Left ventricle myocardium superior (tissue), 1 donor: ENCODE measurements around the gene FBH1. TPM values are rescaled to one million over a fixed set of nuclear protein-coding genes. Genes with fewer than 3 reads are reported as not detected.
"Not testable (repeated sequence)": the region's sequence is repeated elsewhere in the genome, so short reads cannot be mapped to it uniquely, and the experiment has no call there.

ENCODE experiments used
- ATAC-seq: fragments of 200-7000 bp; cut with Tn5 transposase; one replicate; pipeline ENCODE4 v1.9.1; 2020; ENCODE audit warnings: mild to moderate bottlenecking, moderate library complexity
- DNase-seq: peaks from one replicate; pipeline ENCODE4 v3.0.0-alpha.2; 2020
- intact Hi-C: fragments of 100-400 bp; cut with micrococcal nuclease; formaldehyde crosslinking; loops from one replicate; pipeline ENCODE4 v1.11.0; 2022
- total RNA-seq: library from RNA; stranded (reverse); fragmentation: NEBNext Ultra II Directional; extraction: Animal tissue kit (Norgen Biotek cat#: 25700); gene quantifications from one replicate; pipeline ENCODE4 v1.2.1, GENCODE V29; 2021
- donor health status: DM: no; HTN: yes; CAD: no; lungs with severe emphysema.

The FBH1 gene
- total RNA-seq, 1 donor from 2014 or later = 78.7 TPM

DNA sequence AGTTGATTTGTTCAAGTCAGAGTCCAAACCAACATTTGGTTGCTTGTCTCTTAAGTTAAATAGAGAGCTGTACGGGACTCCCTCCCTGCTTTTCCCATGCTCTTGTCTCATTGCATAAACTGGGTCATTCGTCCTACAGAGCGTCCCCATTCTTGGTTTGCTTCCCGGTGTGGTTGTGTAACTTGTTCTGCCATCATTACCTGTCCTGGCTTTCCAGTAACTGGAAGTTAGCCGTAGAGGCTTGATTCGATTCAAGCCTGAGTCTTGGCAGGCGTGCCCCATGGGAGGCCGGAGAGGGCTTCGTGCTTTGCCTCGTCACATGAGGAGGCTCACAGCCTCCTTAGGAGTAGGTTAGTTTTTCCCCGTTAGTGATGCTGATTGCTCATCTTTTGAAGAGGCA lies 40.2 kb downstream of the FBH1 start:
- ATAC-seq (no peak), DNase-seq (no peak)
- intact Hi-C loops = no loop called here

DNA sequence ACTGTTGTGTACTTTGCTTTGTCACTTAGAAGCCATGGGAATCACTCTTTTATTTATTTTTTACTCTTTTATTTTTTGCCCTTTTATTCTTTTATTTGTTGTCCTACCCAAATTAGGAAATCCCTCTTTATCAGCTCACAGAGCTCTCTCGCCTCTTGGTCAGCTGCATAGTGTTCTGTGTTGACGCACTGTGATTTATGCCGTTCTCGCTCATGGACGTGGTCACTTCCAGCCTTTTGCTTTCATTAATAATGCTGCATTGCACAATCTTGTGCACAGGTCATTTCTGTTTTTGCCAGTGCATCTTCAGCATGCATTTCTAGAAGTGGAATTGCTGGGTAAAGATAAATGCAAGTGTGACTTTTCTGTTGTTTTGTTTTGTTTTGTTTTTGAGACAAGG lies 42.3 kb downstream of the FBH1 start:
- DNase-seq (no peak), ATAC-seq (no peak)

DNA sequence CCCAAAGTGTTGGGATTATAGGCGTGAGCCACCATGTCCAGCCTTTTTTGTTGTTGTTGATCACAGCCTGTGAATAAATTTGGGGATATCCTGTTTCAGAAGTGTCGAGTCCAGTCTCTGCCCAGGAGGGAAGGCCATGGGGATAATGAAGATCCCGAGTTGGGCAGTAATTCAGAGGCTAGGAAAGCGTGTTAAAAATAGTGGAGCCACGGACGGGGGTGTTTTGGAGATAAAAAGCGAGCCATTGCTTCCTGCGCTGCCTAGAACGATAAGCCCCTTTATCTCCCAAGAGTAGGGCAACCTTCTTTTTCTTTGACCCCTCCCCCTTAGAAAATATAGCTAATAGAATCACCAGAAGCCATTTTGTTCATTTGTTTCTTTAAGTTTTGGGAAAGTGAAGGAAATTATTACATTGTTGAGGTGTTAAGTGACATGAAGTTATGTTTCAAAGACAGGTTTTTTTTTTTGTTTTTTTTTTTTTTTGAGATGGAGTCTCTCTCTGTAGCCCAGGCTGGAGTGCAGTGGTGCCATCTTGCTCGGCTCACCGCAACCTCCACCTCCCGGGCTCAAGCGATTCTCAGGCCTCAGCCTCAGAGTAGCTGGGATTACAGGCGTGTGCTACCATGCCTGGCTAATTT lies 44.0 kb downstream of the FBH1 start:
- intact Hi-C loops = no loop called here
- no peak for DNase-seq

More for the DNA sequence above, 42.3 kb downstream of the FBH1 start:
- intact Hi-C loops = no loop called here

DNA sequence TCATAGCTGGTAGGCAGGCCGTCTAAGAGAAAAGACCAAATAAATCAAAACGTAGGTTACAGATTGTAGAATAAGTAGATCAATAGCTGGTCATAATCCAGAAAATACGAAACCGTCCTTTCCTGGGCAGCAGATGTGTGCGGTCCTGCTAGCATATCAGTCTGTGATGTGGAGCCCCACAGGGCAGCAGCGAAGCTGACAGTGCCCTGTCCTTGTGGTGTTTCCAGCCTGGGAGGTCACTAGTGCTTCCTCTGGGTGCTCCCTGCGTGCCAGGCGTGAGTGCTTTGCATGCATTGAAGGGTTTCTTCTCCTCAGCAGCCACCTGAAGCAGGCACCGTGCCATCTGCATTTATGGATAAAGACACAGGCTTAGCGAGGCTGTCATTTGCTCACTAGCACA lies 45.6 kb downstream of the FBH1 start:
- intact Hi-C loops = no loop called here
- no peak for ATAC-seq

More for the DNA sequence above, 44.0 kb downstream of the FBH1 start:
- ATAC-seq = no peak

DNA sequence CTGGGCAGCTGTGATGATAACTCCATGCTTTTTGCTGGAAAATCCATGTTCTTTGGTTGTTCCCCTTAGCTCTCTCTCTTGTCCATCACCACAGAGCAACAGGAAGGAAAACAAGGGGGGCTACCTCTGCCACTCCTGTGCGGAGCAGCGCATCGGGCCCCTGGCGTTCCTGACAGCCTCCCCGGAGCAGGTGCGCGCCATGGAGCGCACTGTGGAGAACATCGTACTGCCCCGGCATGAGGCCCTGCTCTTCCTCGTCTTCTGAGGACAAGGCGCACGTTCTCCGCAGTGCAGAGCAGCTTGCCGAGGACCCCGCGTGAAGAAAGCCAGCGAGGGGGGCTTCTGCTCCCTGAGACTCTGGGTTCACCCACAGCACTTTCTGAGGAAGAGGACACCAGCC lies 47.0 kb downstream of the FBH1 start:
- ATAC-seq = no peak
- DNase-seq = no peak
- intact Hi-C loops = no loop called here

More for the DNA sequence above, 45.6 kb downstream of the FBH1 start:
- no peak for DNase-seq

DNA sequence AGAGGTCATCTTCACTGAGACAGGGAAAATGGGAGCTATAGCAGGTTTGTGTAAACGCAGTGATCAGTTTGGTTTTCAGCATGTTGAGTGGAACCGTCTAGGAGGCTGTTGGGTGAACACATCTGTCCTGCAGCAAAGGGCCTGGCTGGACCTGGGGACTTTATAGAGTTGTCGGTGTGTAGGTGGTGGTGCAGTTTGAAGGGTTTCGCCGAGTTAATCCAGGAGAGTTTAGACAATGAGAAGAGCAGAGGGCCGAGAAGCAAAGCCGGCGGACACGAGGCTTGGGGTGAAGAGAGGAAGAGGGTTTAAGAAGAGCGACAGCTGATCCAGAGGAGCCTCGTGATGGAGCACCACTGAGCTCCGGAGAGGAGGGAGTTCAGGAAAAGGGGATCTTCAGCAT lies 48.2 kb downstream of the FBH1 start:
- DNase-seq (no peak), ATAC-seq (no peak)
- intact Hi-C loops = no loop called here

DNA sequence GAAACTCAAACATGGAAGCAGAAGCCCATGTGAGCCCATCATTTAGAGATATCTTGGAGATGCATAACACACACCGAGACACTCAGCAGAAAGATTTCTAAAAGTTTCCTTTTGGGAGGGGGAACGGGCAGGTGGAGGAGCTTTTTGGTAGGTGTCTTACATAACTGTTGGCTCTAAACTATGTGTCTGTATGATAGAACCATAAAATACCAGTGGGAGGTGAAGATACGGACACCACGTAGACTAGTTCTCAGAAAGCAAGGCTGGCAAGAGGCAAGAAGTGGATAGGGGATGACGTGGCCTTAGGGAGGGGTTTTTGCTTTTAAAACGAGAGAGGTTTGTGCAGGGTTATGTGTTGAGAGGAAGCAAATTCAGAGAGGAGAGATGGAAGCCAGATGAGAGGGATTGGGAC lies 50.8 kb downstream of the FBH1 start:
- intact Hi-C loops = no loop called here
- ATAC-seq (no peak), DNase-seq (no peak)

DNA sequence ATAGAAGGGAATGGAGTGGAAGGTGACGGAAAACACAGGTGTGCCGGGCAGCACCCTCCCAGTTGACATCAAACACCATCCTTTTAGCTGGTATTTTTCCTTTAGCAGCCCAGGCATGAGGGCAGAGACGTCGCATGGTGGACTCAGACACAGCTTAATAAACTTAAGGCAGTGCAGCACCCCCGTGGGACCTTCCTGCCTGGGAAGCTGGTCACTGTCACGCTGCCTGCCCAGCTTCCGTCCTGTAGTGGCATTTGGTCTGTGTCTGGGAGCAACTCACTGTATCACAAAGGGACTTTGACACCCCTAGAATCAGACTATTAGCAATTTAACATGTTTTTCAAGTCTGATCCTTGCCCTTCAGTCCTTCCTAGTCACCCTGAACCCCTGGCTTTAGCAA lies 51.5 kb downstream of the FBH1 start:
- intact Hi-C loops = no loop called here
- ATAC-seq = no peak
- DNase-seq = no peak

DNA sequence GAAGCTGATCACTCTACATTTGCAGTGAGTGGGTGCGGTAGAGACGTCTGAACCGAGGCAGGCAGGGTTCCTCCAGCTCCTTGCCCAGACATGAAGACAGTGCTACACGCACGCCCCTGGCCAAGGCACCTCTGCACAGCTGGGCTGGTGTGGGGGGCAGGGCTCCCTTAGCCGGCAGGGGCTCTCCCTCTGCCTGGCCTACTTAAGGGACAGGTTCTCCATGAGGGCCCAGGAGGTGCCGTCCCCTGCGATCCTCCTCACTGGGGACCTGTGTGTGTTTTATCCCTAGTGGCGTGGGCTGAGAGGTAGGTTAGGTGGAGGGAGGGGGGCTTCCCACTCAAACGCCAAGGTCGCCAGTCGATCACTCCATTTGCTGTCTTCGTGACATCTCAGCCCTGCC lies 52.0 kb downstream of the FBH1 start:
- ATAC-seq (no peak), DNase-seq (no peak)
- intact Hi-C loops = no loop called here

DNA sequence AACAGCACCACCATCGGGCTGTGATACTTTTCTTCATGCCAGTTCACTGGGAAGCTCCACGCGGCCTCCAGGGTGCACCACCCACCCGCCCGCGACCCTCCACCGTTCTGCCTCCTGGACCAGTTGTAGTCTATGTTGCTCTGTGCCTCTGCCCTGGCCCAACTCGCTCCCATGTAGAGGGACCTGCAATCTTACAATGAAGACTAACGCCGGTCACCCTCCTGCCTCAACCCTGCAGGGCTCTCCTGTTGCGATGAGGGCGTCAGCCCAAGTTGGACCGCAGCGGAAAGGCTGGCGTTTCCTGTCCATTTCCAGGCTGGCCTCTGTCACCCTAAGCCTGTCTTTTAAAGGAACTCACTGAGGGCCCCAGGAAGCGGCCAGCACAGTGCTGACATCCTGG lies 52.4 kb downstream of the FBH1 start:
- intact Hi-C loops = no loop called here
- DNase-seq (peak; percentile 74), ATAC-seq (peak; percentile 43)

DNA sequence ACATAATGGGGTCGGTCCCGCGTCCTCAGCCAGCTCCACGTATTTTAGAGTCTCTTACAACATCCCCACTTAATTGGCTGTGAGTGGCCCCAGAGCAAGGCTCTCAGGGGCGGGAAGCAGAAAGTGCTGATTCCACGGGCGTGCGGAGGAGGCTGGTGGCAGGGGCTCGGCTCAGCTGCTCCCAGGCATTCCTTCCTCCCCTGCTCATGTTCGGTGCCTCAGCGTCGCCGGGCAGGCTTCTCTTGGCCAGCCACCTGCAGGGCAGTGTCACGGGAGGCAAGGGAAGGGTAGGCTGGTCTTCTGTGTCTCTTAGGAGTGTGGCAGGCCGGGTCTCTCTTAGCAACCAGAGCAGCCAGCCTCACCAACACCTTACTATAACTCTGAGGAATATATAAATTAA lies 53.5 kb downstream of the FBH1 start:
- DNase-seq (peak; percentile 79), ATAC-seq (peak; percentile 67)
- intact Hi-C loops = no loop called here

DNA sequence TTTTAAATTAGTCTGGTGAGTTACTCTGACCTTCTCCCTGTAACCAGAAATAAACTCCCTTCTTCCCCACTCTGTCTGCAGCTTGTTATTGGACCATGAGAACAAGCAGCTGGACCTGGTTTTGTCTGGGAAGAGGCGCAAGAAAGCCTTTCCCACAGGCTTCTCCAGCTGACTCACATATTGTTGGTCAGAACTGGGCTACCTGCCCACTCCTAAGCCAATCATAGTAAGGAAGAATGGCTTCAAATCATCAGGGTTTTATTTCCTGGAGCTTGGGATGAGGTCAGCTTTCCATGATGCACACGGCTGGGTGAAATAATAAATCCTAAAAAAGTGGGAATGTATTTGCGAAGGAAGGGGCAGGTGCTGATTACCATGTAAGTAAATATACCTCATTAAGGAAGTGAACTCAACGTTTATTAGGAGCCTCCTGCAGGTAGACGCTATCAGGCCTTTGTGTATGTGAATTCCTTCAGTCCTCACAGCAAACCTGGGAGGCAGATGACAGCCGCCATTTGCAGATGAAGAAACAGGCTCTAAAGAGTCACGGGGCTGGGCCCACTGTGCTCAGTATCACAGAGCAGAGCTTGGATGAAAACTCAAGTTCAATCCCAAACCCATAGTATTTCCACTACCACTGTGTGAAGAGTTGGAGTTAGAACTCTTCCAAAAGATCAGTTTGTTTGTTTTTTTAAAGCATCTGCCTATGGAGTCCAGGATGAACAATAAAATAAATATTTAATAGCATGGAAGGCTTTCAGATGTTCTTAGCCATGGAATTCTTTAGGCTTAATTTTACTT lies 54.5 kb downstream of the FBH1 start:
- ATAC-seq = peak; percentile 79
- intact Hi-C loops = no loop called here
- DNase-seq = peak; percentile 64

DNA sequence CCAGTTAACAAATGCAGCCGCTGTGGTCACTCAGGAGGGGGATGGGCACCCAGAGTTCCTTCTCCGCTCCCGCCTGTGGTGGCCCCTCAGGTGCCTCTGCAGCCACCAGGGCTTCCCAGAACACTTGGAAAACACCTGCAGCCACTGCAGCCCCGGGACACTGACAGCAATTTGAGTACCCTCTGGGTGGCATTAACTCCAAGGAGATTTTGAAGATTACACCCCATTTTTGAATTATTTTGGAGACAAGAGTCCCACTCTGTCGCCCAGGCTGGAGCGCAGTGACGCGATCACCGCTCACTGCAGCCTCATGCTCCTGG lies 55.1 kb downstream of the FBH1 start:
- ATAC-seq (no peak), DNase-seq (no peak)
- intact Hi-C loops = no loop called here

DNA sequence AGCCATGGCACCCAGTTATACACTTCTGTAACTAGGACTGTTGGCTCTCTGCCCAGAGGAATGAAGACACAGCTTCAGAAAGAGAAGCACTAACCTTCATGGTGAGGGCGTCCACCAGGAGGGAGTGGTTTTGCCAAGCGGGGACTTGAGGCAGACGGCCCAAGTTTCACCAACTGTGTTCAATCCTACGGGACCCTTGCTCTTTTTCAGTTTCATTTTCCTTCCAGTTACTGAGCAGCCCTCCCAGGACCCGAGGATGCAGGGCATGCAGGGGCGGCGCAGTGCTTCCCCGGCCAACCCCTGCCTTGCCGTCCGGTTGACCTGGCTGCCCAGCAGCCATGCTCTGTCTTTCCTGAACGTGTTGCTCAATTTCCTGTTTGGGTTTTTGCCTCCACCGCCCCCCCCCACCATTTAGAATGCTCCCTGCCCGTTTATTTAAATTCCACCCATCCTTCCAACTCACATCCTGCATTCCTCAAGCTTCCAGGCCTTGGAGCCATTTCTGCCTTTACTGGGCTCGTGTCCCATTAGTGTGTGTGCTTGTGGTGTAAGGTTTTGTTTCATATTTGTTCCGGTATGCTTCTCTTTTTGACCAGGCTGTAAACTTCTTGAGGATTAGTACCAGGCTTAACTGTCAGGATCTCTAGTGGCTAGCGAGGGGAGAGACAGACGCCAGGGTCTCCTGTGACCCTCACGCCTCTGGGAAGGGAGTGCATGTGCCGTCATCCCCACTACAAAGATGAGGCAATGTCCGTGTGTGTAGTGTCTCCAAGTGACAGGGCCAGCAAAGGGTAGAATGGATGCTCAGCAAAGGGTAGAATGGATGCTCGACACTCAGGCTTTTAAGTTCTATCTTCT lies 55.7 kb downstream of the FBH1 start:
- ATAC-seq (peak; percentile 47), DNase-seq (peak; percentile 79)
- intact Hi-C loops = no loop called here

DNA sequence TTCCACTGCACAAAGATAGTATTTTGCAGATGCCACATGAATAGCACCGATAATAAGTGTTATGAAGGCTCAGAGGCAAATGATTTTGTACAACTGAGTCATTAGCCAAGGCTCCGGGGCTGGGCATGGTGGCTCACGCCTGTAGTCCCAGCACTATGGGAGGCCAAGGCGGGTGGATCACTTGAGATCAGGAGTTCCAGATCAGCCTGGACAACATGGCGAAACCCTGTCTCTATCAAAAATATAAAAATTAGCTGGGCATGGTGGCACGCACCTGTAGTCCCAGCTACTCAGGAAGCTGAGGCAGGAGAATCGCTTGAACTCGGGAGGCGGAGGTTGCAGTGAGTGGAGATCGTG lies 56.4 kb downstream of the FBH1 start:
- DNase-seq, ATAC-seq, intact Hi-C loops: not testable (repeated sequence)

DNA sequence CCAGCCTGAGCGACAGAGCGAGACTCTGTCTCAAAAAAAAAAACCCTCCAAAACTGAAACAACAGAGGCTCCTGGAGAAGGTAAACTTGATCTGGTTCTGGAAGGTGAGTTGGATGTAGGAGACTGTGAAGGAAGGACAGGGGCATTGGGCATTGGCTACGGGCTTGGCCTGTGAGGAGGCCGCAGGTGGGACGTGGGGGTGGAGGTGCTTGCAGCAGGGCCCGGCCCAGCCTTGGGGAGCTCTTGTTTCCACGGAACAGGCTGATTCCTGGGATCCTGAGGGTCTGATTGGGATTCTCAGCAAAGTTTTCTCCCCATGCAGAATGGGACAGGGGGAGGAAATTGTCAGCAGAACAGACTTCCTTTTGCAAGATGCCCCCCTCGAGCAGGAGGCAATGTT lies 56.7 kb downstream of the FBH1 start:
- ATAC-seq (no peak), DNase-seq (no peak)
- intact Hi-C loops = no loop called here

DNA sequence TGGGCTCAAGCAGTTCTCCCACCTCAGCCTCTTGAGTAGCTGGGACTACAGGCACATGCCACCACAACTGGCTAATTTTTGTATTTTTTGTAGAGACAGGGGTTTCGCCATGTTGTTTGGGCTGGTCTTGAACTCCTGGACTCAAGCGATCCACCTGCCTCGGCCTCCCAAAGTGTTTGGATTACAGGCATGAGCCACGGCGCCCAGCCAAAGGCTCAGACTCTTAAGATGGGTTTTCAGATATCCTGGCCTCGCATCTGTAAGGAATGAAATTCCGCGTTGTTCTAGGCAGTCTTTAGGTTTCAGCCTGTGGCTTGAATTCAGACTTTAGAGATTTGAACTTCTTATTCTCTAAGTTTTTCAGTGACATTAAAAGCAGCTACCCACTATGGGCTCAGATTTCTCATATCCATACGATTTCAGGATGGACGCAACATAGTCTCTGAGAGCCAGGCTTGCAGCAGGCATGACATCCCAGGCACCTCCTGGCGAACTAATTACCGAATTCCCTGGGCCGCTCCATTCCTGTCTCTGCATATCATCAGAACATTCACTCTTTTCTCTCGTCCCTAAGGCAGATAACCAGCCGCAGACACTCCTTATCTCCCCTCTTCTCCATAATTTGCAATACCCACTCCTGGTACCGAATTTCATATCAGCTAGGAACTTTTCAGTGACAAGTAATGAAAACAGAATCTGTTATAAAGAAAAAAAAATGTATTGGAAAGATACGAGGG lies 57.6 kb downstream of the FBH1 start:
- ATAC-seq (no peak), DNase-seq (no peak)
- intact Hi-C loops = no loop called here

DNA sequence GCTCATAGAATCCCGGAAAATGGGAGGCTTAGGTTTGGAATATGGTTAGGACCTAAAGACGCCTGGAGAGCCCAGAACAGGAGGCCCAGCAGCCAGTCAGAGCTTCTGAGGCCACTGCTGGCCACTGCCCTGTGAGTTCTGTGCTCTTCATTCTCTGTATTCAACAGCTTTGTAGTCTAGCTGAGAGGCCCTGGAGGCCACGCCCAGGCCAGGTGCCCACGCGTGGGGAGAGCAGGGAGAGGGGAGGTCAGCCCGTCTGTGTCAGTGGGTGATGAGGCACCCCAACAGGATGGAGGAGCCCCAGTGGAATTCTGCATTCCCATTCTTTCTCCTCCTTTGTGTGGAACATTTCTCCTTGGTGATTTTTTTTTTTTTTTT lies 58.2 kb downstream of the FBH1 start:
- intact Hi-C loops = no loop called here
- no peak for DNase-seq
- no peak for ATAC-seq

DNA sequence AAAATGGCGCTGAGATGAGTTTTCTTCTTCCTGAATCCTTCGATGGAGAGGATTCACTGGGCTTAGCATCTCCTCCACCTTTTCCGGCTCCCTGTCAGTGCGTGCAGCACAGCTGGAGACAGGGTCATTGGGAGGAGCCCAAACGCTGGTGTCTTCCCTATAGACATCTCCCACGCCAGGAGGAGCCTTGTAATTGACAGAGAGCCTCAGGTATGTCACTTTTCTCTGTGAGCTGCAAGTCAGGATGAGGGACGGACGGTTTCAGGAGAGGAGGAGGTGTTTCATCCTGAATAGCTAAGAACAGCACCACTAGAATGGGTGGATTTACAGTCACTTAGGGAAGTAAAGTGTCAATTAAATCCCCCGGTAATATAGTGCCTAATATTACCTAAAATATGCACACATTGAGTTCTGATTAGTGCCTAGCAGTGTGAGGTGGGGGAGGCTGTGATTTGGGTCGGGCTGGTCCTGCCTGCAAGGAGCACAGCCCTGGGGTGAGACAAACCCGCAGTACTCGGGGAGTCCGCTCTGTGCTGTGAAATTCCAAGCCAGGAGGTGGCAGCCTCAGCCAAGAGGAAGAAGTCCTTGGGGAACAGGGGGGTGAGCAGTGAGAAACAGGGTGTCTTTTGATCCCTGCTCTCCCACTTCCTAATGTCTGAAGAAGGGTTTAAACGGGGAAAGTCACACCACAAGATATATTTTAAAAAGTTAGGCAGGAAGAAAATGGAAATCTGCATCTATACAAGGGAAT lies 59.1 kb downstream of the FBH1 start:
- peak; percentile 67 for DNase-seq
- ATAC-seq = peak; percentile 40
- intact Hi-C loops = no loop called here
